Nephron progenitor cell (in vitro differentiated cells): ENCODE data around the gene ACHE.
A peak's percentile ranks its signal among the peaks of the same experiment; 100 is the strongest.

ENCODE experiments used
- DNase-seq: peaks from one replicate; pipeline ENCODE4 v3.0.0; 2021
- H3K27ac Mint-ChIP-seq: 2 replicates; pipeline ENCODE4 v1.8.0; 2021; ENCODE audit warnings: mild to moderate bottlenecking, moderate library complexity, mixed read lengths
- H3K27me3 Mint-ChIP-seq: 2 replicates; pipeline ENCODE4 v1.8.0; 2021; ENCODE audit warnings: mild to moderate bottlenecking, low read depth, mixed read lengths; ENCODE audit not compliant: poor library complexity
- H3K36me3 Mint-ChIP-seq: 2 replicates; pipeline ENCODE4 v1.8.0; 2021; ENCODE audit warnings: low read depth, mixed read lengths
- H3K4me1 Mint-ChIP-seq: 2 replicates; pipeline ENCODE4 v1.8.0; 2021; ENCODE audit warnings: mixed read lengths
- H3K4me3 Mint-ChIP-seq: 2 replicates; pipeline ENCODE4 v1.8.0; 2021; ENCODE audit warnings: mild to moderate bottlenecking, moderate library complexity, mixed read lengths
- H3K9me3 Mint-ChIP-seq: 2 replicates; pipeline ENCODE4 v1.8.0; 2021; ENCODE audit warnings: mild to moderate bottlenecking, moderate library complexity, mixed read lengths
- CTCF ChIP-seq: fragments of 200-600 bp; sonication (generic); IDR thresholded peaks from 2 replicates; pipeline ENCODE4 v1.5.0; 2021; ENCODE audit warnings: antibody characterized with exemption

ACHE gene

GRCh38 chr7:100888988-100889750, 6.5 kb downstream of the ACHE start, which contains the start of gene UFSP1:
Gene UFSP1 (minus strand): TSS chr7:100889715. CDS start chr7:100889271, 444 bp downstream.
- Mint-ChIP-seq H3K27ac (peak within 1 kb of the TSS; percentile 97), H3K9me3 (no peaks in the 10 kb centered on the region), H3K4me1 (peaks cover 78% of the 10 kb centered on the region), H3K36me3 (peaks cover 43% of the 10 kb centered on the region), H3K4me3 (peak within 1 kb of the TSS; percentile 90), H3K27me3 (peaks cover 5% of the 10 kb centered on the region)
- TF ChIP-seq CTCF, result no peak
- DNase-seq, result peak; percentile 76

GRCh38 chr7:100888291-100888987, 7.2 kb downstream of the ACHE start:
- H3K27ac Mint-ChIP-seq, result peak overlapping the region; percentile 17
- peak overlapping the region; percentile 68 for H3K4me3 Mint-ChIP-seq
- H3K27me3 Mint-ChIP-seq, result peaks cover 5% of the 10 kb centered on the region

GRCh38 chr7:100887516-100888290, 8.0 kb downstream of the ACHE start:
- peak overlapping the region; percentile 68 for H3K4me3 Mint-ChIP-seq
- TF ChIP-seq CTCF, result no peak
- peaks cover 5% of the 10 kb centered on the region for H3K27me3 Mint-ChIP-seq
- no peak for DNase-seq
- no peaks in the 10 kb centered on the region for H3K9me3 Mint-ChIP-seq
- H3K27ac Mint-ChIP-seq, result peak overlapping the region; percentile 98
- H3K36me3 Mint-ChIP-seq, result peaks cover 57% of the 10 kb centered on the region
- H3K4me1 Mint-ChIP-seq, result peaks cover 83% of the 10 kb centered on the region

More at GRCh38 chr7:100888291-100888987, 7.2 kb downstream of the ACHE start:
- Mint-ChIP-seq H3K36me3 (peaks cover 50% of the 10 kb centered on the region), H3K4me1 (peaks cover 79% of the 10 kb centered on the region), H3K9me3 (no peaks in the 10 kb centered on the region)
- no peak for TF ChIP-seq CTCF
- no peak for DNase-seq

GRCh38 chr7:100886936-100887515, 8.7 kb downstream of the ACHE start:
- peak overlapping the region; percentile 68 for H3K4me3 Mint-ChIP-seq
- no peaks in the 10 kb centered on the region for H3K9me3 Mint-ChIP-seq
- peak overlapping the region; percentile 98 for H3K27ac Mint-ChIP-seq
- no peak for DNase-seq
- peaks cover 5% of the 10 kb centered on the region for H3K27me3 Mint-ChIP-seq
- H3K4me1 Mint-ChIP-seq, result peaks cover 83% of the 10 kb centered on the region
- no peak for TF ChIP-seq CTCF
- H3K36me3 Mint-ChIP-seq, result peaks cover 64% of the 10 kb centered on the region

- H3K36me3 Mint-ChIP-seq, result peaks cover 71% of the 10 kb centered on the region
- no peak for DNase-seq
- H3K27ac Mint-ChIP-seq, result peak overlapping the region; percentile 98
- H3K4me3 Mint-ChIP-seq, result peak overlapping the region; percentile 13
- TF ChIP-seq CTCF, result no peak
- no peaks in the 10 kb centered on the region for H3K9me3 Mint-ChIP-seq
- peaks cover 5% of the 10 kb centered on the region for H3K27me3 Mint-ChIP-seq
- peaks cover 79% of the 10 kb centered on the region for H3K4me1 Mint-ChIP-seq
Observed at GRCh38 chr7:100886142-100886935, 9.3 kb downstream of the ACHE start.
